ENCODE measurements around the gene CXCL12. TPM values are rescaled to one million over a fixed set of nuclear protein-coding genes. Genes with fewer than 3 reads are reported as not detected.
A peak's percentile ranks its signal among the peaks of the same experiment; 100 is the strongest.

The CXCL12 gene
- total RNA-seq, 2 donors from 2014 or later, result 0.91 to 13.5 TPM

GRCh38 chr10:44363716-44364115 lies 21.2 kb downstream of the CXCL12 start:
- H3K9me3 ChIP-seq (ENCODE audit: control insufficient read depth, low read length), result no peaks in the 10 kb centered on the region
- Mint-ChIP-seq H3K27me3 (ENCODE audit: insufficient read depth) (peaks cover 1% of the 10 kb centered on the region), H3K27ac (no peak overlapping the region), H3K9me3 (no peaks in the 10 kb centered on the region), H3K4me1 (peaks cover 16% of the 10 kb centered on the region), H3K4me3 (no peak overlapping the region), H3K36me3 (ENCODE audit: low read depth) (no peaks in the 10 kb centered on the region)
- H3K4me3 ChIP-seq (ENCODE audit: low read length), result no peak overlapping the region
- no peaks in the 10 kb centered on the region for H3K27me3 ChIP-seq (ENCODE audit: control insufficient read depth, insufficient read depth, low read length, poor library complexity, severe bottlenecking)
- WGBS, 2 experiments (ENCODE audit: insufficient coverage in 1 of 2, insufficient read length in 1 of 2), result 95% methylated on average over 2 of the region's 2 CpGs; no CpG with 5 or more reads in 1 of the 2 experiments
- H3K4me1 ChIP-seq (ENCODE audit: control insufficient read depth, insufficient read depth, low read length), result peaks cover 7% of the 10 kb centered on the region
- H3K9ac ChIP-seq (ENCODE audit: extremely low read depth, low read length, poor library complexity, severe bottlenecking), result no peak overlapping the region
- no peak for DNase-seq
- no peak for TF ChIP-seq CTCF (conservative IDR thresholded peaks at IDR 0.05)
- no peaks in the 10 kb centered on the region for H3K36me3 ChIP-seq (ENCODE audit: control insufficient read depth, insufficient read depth, low read length)
- H3K27ac ChIP-seq (ENCODE audit: low read depth, low read length), result no peak overlapping the region

- H3K4me3 Mint-ChIP-seq, result no peak overlapping the region
- H3K27ac ChIP-seq (ENCODE audit: low read depth, low read length), result no peak overlapping the region
- TF ChIP-seq CTCF (conservative IDR thresholded peaks at IDR 0.05), result no peak
- no peaks in the 10 kb centered on the region for H3K9me3 Mint-ChIP-seq
- 63 to 72% methylated on average over 7 to 13 of the region's 13 CpGs for WGBS, 2 experiments (ENCODE audit: insufficient coverage in 1 of 2, insufficient read length in 1 of 2)
- H3K4me3 ChIP-seq (ENCODE audit: low read length), result no peak overlapping the region
- H3K27ac Mint-ChIP-seq, result no peak overlapping the region
- no peaks in the 10 kb centered on the region for H3K36me3 Mint-ChIP-seq (ENCODE audit: low read depth)
- H3K9ac ChIP-seq (ENCODE audit: extremely low read depth, low read length, poor library complexity, severe bottlenecking), result no peak overlapping the region
- peaks cover 20% of the 10 kb centered on the region for H3K4me1 Mint-ChIP-seq
- peaks cover 7% of the 10 kb centered on the region for H3K4me1 ChIP-seq (ENCODE audit: control insufficient read depth, insufficient read depth, low read length)
- DNase-seq, result peak; percentile 91
- H3K36me3 ChIP-seq (ENCODE audit: control insufficient read depth, insufficient read depth, low read length), result no peaks in the 10 kb centered on the region
- H3K27me3 Mint-ChIP-seq (ENCODE audit: insufficient read depth), result peaks cover 1% of the 10 kb centered on the region
- no peaks in the 10 kb centered on the region for H3K27me3 ChIP-seq (ENCODE audit: control insufficient read depth, insufficient read depth, low read length, poor library complexity, severe bottlenecking)
- no peaks in the 10 kb centered on the region for H3K9me3 ChIP-seq (ENCODE audit: control insufficient read depth, low read length)
Observed at GRCh38 chr10:44362866-44363711, 21.8 kb downstream of the CXCL12 start.

GRCh38 chr10:44361109-44361508 lies 23.8 kb downstream of the CXCL12 start:
- Histone ChIP-seq H3K9ac (ENCODE audit: extremely low read depth, low read length, poor library complexity, severe bottlenecking) (no peak overlapping the region), H3K4me1 (ENCODE audit: control insufficient read depth, insufficient read depth, low read length) (peaks cover 7% of the 10 kb centered on the region), H3K36me3 (ENCODE audit: control insufficient read depth, insufficient read depth, low read length) (no peaks in the 10 kb centered on the region), H3K27ac (ENCODE audit: low read depth, low read length) (no peak overlapping the region), H3K9me3 (ENCODE audit: control insufficient read depth, low read length) (no peaks in the 10 kb centered on the region), H3K27me3 (ENCODE audit: control insufficient read depth, insufficient read depth, low read length, poor library complexity, severe bottlenecking) (no peaks in the 10 kb centered on the region), H3K4me3 (ENCODE audit: low read length) (no peak overlapping the region)
- Mint-ChIP-seq H3K4me1 (peaks cover 30% of the 10 kb centered on the region), H3K4me3 (no peak overlapping the region), H3K36me3 (ENCODE audit: low read depth) (no peaks in the 10 kb centered on the region), H3K9me3 (no peaks in the 10 kb centered on the region), H3K27me3 (ENCODE audit: insufficient read depth) (peaks cover 1% of the 10 kb centered on the region), H3K27ac (no peak overlapping the region)
- WGBS, 2 experiments (ENCODE audit: insufficient coverage in 1 of 2, insufficient read length in 1 of 2), result 0 to 36% methylated on average over 1 of the region's 1 CpG
- no peak for TF ChIP-seq CTCF (conservative IDR thresholded peaks at IDR 0.05)
- no peak for DNase-seq

Data from endodermal cell (in vitro differentiated cells).